Duodenal mucosa (tissue), 2 donors: ENCODE results near the gene FCN1.

ENCODE experiments used
- H3K27ac ChIP-seq: one replicate; pipeline ENCODE4 v1.7.0; 2013; ENCODE audit warnings: low read depth, low read length
- H3K27me3 ChIP-seq, 2 donors: one replicate each; pipeline ENCODE4 v1.7.0; 2013; ENCODE audit warnings: low read length in 2 of 2, control low read depth in 1 of 2; ENCODE audit not compliant: insufficient read depth in 2 of 2, control insufficient read depth in 1 of 2
- H3K36me3 ChIP-seq, 2 donors: one replicate each; pipeline ENCODE4 v1.7.0; 2013; ENCODE audit warnings: low read length in 2 of 2, control low read depth in 1 of 2; ENCODE audit not compliant: insufficient read depth in 2 of 2, control insufficient read depth in 1 of 2
- H3K4me1 ChIP-seq, 2 donors: one replicate each; pipeline ENCODE4 v1.7.0; 2013; ENCODE audit warnings: low read length in 2 of 2, control low read depth in 1 of 2; ENCODE audit not compliant: insufficient read depth in 2 of 2, control insufficient read depth in 1 of 2
- H3K4me3 ChIP-seq, 2 donors: one replicate each; pipeline ENCODE4 v1.7.0; 2013; ENCODE audit warnings: low read length in 2 of 2, low read depth in 1 of 2
- H3K9ac ChIP-seq, 2 donors: one replicate each; pipeline ENCODE4 v1.7.0; 2013; ENCODE audit warnings: low read length in 2 of 2, low read depth in 1 of 2
- H3K9me3 ChIP-seq, 2 donors: one replicate each; pipeline ENCODE4 v1.7.0; 2013; ENCODE audit warnings: low read length in 2 of 2, control low read depth in 1 of 2; ENCODE audit not compliant: control insufficient read depth in 1 of 2

The FCN1 gene

DNA sequence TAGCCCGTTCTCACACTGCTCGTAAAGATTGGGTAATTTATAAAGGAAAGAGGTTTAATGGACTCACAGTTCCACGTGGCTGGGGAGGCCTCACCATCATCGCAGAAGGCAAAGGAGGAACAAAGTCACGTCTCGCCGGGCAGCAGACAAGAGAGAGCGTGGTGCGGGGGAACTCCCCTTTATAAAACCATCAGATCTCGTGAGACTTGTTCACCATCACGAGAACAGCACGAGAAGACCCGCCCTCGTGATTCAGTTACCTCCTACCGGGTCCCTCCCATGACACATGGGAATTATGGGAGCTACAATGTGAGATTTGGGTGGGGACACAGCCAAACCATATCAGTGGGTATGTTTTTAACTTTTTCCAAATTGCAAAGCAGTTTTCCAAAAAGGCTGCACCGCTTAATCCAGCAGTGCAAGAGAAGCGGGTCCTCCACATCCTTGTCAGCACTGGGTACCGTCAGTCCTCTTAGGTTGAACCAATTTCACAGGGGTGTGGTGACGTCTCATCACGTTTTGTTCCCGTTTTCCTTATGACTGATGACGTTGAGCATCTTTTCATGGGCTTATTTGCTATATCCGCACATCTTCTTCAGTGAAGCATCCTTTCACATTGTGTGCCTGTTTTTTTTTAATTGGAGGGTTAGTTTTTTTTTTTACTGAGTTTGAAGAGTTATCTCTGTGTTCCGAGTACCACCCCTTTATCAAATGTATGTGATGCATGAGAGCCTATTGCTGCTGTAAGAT is 45.1 kb downstream of the FCN1 start:
- H3K36me3 ChIP-seq: no peaks in the 10 kb centered on the region
- no peaks in the 10 kb centered on the region for H3K27me3 ChIP-seq
- no peak overlapping the region for H3K9ac ChIP-seq
- H3K9me3 ChIP-seq: no peaks in the 10 kb centered on the region
- no peaks in the 10 kb centered on the region for H3K4me1 ChIP-seq
- H3K4me3 ChIP-seq: no peak overlapping the region
- H3K27ac ChIP-seq: no peak overlapping the region

DNA sequence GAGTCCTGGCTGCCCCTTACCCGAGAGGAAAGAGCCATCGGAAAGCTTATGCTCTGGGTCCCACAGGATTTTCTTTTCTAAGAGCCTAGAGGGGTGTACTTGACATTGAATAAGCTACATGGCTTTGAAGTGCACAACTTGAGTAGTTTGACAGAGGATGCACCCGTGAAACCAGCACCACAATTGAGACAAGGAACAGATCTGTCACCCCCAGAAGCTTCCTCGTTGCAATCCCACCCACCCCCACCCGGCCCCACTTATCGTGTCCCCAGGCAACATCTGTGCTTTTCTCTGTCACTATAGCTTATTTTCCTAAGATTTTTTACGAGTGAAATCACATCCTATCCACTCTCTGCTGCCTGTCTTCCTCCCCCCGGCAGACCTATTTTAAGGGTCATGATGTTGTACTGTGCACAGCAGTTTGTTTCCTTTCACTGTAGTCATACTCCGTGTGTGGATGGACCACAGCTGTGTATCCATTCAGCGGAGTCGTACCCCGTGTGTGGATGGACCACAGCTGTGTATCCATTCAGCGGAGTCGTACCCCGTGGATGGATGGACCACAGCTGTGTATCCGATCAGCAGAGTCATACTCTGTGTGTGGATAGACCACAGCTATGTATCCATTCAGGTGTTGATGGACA is 45.9 kb downstream of the FCN1 start:
- Histone ChIP-seq H3K27ac (no peak overlapping the region), H3K9ac (no peak overlapping the region), H3K9me3 (no peaks in the 10 kb centered on the region), H3K36me3 (no peaks in the 10 kb centered on the region), H3K27me3 (no peaks in the 10 kb centered on the region), H3K4me3 (no peak overlapping the region), H3K4me1 (no peaks in the 10 kb centered on the region)

DNA sequence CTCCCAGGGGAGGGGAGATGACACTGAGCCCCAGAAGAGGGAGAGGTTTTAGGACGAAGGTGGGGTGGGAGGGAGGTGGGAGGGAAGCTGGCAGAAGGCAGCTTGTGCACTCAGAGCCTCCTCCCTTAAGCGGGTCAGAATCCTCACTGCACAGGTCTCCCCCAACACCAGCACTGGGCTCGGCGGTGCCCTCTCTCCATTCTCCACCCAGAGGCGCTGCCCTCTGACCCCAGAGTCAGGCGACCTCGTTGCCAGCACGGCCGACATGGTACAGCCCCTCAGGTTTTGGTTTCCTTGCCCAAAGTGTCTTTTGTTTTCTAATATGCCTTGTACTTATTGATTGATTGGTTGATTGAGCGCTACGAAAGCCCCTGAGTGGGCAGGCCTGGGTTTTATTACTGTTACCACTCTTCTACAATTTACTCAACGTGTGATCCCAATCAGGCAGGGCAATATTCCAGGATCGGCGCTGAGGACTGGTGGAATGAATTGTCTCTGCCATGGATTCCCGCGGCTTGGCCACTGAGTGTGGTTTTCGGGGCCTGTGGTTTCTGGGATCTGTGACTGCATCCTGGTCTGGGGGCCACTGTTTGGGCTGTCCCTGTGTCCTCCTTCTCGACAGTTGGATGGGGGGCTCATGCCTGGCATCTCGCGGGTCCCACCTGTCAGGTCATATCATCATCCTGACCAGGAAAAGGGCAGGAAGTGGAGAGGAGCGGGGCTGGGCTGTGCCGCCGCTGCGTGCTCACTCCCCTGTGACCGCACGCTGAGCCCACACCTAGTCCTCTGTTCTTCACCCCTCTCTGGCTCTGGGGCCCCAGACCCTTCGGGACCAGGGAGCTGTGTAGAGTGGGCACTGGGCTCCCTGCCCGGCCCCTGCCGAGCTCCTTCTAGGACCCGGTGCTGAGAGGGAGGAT is 46.7 kb downstream of the FCN1 start:
- H3K27ac ChIP-seq: no peak overlapping the region
- no peaks in the 10 kb centered on the region for H3K9me3 ChIP-seq
- H3K4me1 ChIP-seq: no peaks in the 10 kb centered on the region
- no peak overlapping the region for H3K9ac ChIP-seq
- no peaks in the 10 kb centered on the region for H3K36me3 ChIP-seq
- H3K4me3 ChIP-seq: no peak overlapping the region
- no peaks in the 10 kb centered on the region for H3K27me3 ChIP-seq

DNA sequence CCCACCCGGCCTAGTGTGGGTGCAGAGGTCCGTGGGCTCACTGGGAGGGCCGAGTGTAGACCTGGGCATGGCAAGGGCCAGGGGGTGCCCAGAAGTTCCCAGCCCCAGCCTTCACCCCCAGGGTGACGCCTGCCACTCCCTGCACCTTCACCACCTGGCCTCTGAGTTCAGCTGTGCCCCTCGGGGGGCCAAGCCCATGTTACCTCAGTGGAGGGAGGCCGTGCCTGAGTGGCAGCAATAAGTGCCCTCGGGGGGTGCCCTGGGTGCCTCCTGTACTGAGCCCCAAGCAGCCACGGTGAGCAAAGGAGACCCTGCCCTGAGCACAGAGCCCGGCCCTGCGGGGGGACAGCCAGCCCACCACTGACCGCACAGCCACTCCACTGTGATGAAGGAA is 47.4 kb downstream of the FCN1 start:
- H3K27ac ChIP-seq: no peak overlapping the region
- H3K27me3 ChIP-seq: no peaks in the 10 kb centered on the region
- no peak overlapping the region for H3K4me3 ChIP-seq
- H3K9ac ChIP-seq: no peak overlapping the region
- no peaks in the 10 kb centered on the region for H3K36me3 ChIP-seq
- H3K4me1 ChIP-seq: no peaks in the 10 kb centered on the region
- H3K9me3 ChIP-seq: no peaks in the 10 kb centered on the region

DNA sequence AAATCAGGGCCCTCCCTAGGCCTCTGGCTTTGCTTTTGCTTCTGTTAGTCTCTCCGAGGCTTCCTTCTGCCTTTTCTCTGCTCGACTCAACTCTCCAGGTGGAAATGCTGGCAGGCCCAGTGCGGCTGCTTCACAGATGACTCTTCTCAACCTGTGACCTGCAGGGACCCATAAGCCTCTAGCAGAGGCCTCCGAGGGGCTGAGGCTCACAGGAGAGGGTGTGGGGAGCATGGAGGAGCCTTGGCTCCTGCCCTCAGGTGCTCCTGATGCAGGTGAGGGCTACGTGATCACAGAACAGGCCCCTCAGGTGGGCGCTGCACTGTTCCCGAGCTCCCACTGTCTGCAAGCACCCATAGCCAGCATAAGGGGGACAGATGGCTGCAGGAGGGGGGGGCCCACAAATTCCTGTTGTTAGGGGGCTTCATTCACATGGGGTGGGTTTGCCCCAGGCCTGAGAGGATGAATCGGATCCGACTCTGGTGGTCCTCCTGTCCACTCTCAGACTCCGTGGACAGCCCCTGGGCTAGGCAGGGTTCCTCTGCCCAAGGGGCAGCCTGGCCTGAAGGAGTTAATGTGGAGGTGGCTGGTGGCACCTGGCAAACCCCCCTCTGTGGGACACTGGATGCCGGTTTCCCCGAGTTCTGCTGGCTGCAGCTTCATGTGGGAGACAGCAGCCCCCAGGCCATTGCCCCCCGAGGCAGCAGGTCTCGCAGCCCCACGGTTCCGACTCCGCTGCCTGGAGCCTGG is 48.0 kb downstream of the FCN1 start:
- H3K4me1 ChIP-seq: no peaks in the 10 kb centered on the region
- H3K4me3 ChIP-seq: no peak overlapping the region
- H3K27me3 ChIP-seq: no peaks in the 10 kb centered on the region
- no peak overlapping the region for H3K27ac ChIP-seq
- H3K36me3 ChIP-seq: no peaks in the 10 kb centered on the region
- H3K9me3 ChIP-seq: no peaks in the 10 kb centered on the region
- no peak overlapping the region for H3K9ac ChIP-seq

DNA sequence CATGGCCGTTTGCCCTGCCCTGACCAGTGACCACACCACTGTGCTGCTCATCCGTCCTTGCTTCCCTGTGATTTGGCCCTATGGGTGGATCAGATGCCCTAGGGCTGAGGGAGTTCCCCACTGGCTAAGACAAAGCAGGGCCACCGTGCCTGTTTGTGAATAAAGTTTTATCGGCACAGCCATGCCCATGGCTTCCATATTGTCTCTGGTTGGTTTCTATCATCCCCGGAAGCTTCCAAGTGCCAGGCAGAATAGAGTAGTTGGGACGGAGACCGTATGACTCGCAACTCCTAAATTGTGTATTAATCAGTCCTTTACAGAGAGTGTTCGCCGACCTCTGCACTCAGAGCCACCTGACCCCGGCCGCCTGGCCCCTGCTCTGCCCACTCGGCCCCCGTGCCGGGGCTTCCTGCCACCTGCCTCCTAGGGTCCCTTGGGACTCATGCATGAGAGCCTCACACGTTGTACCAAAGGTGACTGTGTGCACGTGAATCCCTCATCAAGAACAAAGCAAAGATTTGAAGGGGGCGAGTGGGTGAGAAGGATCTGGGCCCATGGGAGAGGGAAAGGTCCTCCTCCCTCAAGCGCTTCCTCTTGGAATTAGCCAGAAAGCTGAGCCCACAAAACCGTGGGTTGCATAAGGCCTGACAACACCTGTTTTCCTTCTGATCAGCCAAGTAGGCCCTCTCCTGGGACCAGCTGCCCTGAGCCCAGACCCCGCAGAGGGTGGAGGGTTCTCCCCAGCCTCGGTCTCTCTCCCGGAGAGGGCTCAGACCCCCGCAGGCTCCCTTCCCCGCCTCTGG is 48.8 kb downstream of the FCN1 start:
- no peaks in the 10 kb centered on the region for H3K4me1 ChIP-seq
- H3K9ac ChIP-seq: no peak overlapping the region
- H3K27ac ChIP-seq: no peak overlapping the region
- H3K4me3 ChIP-seq: no peak overlapping the region
- H3K36me3 ChIP-seq: no peaks in the 10 kb centered on the region
- H3K9me3 ChIP-seq: no peaks in the 10 kb centered on the region
- H3K27me3 ChIP-seq: no peaks in the 10 kb centered on the region

DNA sequence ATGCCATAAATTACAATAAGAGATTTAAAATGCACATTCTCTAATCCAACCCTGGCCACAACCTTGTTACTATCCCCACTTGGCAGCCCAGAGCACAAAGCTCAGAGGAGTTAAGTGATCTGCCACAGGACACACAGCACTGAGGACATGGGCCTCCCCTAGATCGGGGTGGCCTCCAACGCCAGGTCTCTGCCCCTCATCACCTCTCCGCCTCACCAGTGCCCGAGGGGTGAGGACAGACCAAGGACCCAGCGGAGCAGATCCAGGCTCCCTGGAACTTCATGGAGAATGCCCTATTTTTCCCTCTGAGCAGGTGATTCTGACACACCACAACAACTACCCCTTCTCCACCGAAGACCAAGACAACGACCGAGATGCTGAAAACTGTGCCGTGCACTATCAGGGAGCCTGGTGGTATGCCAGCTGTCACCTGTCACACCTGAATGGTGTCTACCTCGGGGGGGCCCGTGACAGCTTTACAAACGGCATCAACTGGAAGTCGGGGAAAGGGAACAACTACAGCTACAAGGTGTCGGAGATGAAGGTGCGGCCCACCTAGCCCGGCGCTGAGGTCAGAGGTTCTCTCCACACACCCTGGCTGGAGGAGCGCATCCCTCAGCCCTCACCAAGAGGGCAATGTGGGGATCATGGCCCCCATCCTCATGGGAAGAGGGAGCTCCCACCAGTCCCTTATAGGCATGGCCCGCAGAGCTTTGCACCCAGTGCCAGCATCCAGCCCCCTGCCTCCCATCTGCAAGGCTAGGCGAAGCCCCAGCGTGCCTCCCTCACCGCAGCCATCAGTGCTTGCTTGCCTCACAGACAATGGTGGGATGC is 49.6 kb downstream of the FCN1 start:
- Histone ChIP-seq H3K27ac (no peak overlapping the region), H3K4me3 (no peak overlapping the region), H3K9me3 (no peaks in the 10 kb centered on the region), H3K9ac (no peak overlapping the region), H3K4me1 (no peaks in the 10 kb centered on the region), H3K36me3 (no peaks in the 10 kb centered on the region), H3K27me3 (no peaks in the 10 kb centered on the region)

DNA sequence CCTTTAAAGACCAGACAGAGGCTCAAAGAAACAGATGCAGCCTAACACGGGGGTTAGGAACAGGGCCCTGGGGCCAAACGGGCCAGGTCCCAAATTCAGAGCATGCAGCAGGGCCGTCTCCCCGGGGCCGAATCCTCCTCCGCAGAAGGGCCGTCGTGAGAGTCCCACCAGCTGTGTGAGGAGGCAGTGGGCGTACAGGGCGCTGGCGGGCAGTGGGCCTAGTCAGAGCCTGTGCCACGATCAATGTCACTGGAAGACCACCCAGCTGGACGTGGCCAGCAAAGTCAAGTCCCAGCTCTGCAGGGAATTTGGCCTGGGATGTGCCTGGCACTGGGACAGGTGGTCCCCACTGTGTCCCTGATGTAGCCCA is 52.9 kb downstream of the FCN1 start:
- Histone ChIP-seq H3K9me3 (no peaks in the 10 kb centered on the region), H3K27me3 (no peaks in the 10 kb centered on the region), H3K4me3 (no peak overlapping the region), H3K9ac (no peak overlapping the region), H3K36me3 (no peaks in the 10 kb centered on the region), H3K4me1 (no peaks in the 10 kb centered on the region), H3K27ac (no peak overlapping the region)
